Measurements from ENCODE around the gene ADIPOR1.
"Not testable (repeated sequence)": the region's sequence is repeated elsewhere in the genome, so short reads cannot be mapped to it uniquely, and the experiment has no call there.

The ADIPOR1 gene

GRCh38 chr1:202909494-202909893, 48.6 kb downstream of the ADIPOR1 start:
- no peaks in the 10 kb centered on the region for H3K27me3 ChIP-seq
- no peak overlapping the region for H3K4me3 ChIP-seq (ENCODE audit: low read depth in 1 of 2, low read length in 1 of 2)
- H3K27ac ChIP-seq, result no peak overlapping the region
- peaks cover 0 to 2% of the 10 kb centered on the region in 2 experiments for H3K4me1 ChIP-seq (ENCODE audit: control insufficient read depth in 1 of 2, insufficient read depth in 1 of 2, low read depth in 1 of 2, low read length in 1 of 2)
- H3K36me3 ChIP-seq, result peaks cover 90% of the 10 kb centered on the region
- H3K9me3 ChIP-seq, result no peaks in the 10 kb centered on the region
- TF ChIP-seq, protein P1, sequence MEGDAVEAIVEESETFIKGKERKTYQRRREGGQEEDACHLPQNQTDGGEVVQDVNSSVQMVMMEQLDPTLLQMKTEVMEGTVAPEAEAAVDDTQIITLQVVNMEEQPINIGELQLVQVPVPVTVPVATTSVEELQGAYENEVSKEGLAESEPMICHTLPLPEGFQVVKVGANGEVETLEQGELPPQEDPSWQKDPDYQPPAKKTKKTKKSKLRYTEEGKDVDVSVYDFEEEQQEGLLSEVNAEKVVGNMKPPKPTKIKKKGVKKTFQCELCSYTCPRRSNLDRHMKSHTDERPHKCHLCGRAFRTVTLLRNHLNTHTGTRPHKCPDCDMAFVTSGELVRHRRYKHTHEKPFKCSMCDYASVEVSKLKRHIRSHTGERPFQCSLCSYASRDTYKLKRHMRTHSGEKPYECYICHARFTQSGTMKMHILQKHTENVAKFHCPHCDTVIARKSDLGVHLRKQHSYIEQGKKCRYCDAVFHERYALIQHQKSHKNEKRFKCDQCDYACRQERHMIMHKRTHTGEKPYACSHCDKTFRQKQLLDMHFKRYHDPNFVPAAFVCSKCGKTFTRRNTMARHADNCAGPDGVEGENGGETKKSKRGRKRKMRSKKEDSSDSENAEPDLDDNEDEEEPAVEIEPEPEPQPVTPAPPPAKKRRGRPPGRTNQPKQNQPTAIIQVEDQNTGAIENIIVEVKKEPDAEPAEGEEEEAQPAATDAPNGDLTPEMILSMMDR (IDR thresholded peaks at IDR 0.05), result no peak

GRCh38 chr1:202908998-202909397, 49.1 kb downstream of the ADIPOR1 start:
- Histone ChIP-seq H3K36me3 (peaks cover 90% of the 10 kb centered on the region), H3K4me1 (ENCODE audit: control insufficient read depth in 1 of 2, insufficient read depth in 1 of 2, low read depth in 1 of 2, low read length in 1 of 2) (peaks cover 0 to 2% of the 10 kb centered on the region in 2 experiments), H3K27ac (no peak overlapping the region), H3K4me3 (ENCODE audit: low read depth in 1 of 2, low read length in 1 of 2) (no peak overlapping the region), H3K27me3 (no peaks in the 10 kb centered on the region), H3K9me3 (no peaks in the 10 kb centered on the region)
- TF ChIP-seq, protein P1 (IDR thresholded peaks at IDR 0.05), result no peak

DNA sequence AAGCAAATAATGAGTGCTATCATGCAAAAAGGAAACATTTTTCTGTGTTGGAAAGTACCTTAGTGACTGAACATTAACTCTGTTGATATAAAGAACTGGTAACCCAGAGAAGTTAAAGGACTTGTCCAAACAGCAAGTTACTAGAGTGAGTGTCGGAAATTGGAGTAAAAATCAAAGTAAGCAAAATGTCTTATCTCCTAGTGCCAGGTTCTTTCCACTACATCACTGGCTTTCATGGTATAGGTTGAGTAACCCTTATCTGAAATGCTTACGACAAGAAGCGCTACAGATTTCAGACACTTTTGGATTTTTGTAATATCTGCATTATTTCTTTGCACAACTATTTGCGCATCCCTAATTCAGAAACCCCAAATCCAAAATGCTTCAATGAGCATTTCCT, 52.8 kb downstream of the ADIPOR1 start:
- Histone ChIP-seq H3K27me3 (no peaks in the 10 kb centered on the region), H3K4me3 (ENCODE audit: low read depth in 1 of 2, low read length in 1 of 2) (no peak overlapping the region), H3K36me3 (peaks cover 78% of the 10 kb centered on the region), H3K27ac (no peak overlapping the region), H3K4me1 (ENCODE audit: control insufficient read depth in 1 of 2, insufficient read depth in 1 of 2, low read depth in 1 of 2, low read length in 1 of 2) (peaks cover 0 to 2% of the 10 kb centered on the region in 2 experiments), H3K9me3 (no peaks in the 10 kb centered on the region)
- TF ChIP-seq, protein P1 (IDR thresholded peaks at IDR 0.05), result no peak

- H3K4me3 ChIP-seq (ENCODE audit: low read depth in 1 of 2, low read length in 1 of 2); H3K9me3 ChIP-seq; H3K27ac ChIP-seq; H3K4me1 ChIP-seq (ENCODE audit: control insufficient read depth in 1 of 2, insufficient read depth in 1 of 2, low read depth in 1 of 2, low read length in 1 of 2); H3K27me3 ChIP-seq: not testable (repeated sequence)
- H3K36me3 ChIP-seq, result peaks cover 72% of the 10 kb centered on the region
These were observed 54.3 kb downstream of the ADIPOR1 start for GRCh38 chr1:202903808-202904207.

DNA sequence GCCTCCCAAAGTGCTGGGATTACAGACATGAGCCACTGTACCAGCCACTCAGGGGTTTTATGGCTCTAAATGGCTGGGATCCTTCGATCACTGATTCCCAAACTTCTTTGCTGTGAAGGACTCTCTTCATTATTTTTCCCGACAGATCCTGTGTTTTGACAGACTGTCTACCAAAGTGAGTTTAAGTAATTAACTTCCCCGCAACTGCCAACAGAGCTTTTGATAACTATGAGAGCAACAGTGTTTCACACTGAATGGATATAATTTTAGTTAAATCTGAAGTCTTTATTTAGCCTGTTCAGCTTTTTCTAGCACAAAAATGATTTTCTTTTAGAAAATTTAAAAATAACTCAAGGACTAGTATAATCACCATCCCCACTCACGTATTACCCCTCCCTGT, 56.6 kb downstream of the ADIPOR1 start:
- Histone ChIP-seq H3K4me3 (ENCODE audit: low read depth in 1 of 2, low read length in 1 of 2) (no peak overlapping the region), H3K27me3 (no peaks in the 10 kb centered on the region), H3K4me1 (ENCODE audit: control insufficient read depth in 1 of 2, insufficient read depth in 1 of 2, low read depth in 1 of 2, low read length in 1 of 2) (no peaks in the 10 kb centered on the region), H3K9me3 (no peaks in the 10 kb centered on the region), H3K36me3 (peaks cover 70% of the 10 kb centered on the region), H3K27ac (no peak overlapping the region)
- TF ChIP-seq, protein P1 (IDR thresholded peaks at IDR 0.05), result no peak

- Histone ChIP-seq H3K4me1 (ENCODE audit: control insufficient read depth in 1 of 2, insufficient read depth in 1 of 2, low read depth in 1 of 2, low read length in 1 of 2) (peaks cover 17% of the 10 kb centered on the region in 2 experiments), H3K4me3 (ENCODE audit: low read depth in 1 of 2, low read length in 1 of 2) (no peak overlapping the region), H3K36me3 (peaks cover 72% of the 10 kb centered on the region), H3K27me3 (no peaks in the 10 kb centered on the region), H3K27ac (no peak overlapping the region), H3K9me3 (no peaks in the 10 kb centered on the region)
- TF ChIP-seq, protein P1 (IDR thresholded peaks at IDR 0.05), result no peak
These were observed 65.6 kb downstream of the ADIPOR1 start for GRCh38 chr1:202892501-202892900.
